D341Med (cell line): ENCODE data around the gene USP32.
"Not testable (repeated sequence)": the region's sequence is repeated elsewhere in the genome, so short reads cannot be mapped to it uniquely, and the experiment has no call there.

Experiments
- DNase-seq: peaks from one replicate; pipeline ENCODE4 v3.0.0; 2012; ENCODE audit warnings: low spot score

The USP32 gene

DNA sequence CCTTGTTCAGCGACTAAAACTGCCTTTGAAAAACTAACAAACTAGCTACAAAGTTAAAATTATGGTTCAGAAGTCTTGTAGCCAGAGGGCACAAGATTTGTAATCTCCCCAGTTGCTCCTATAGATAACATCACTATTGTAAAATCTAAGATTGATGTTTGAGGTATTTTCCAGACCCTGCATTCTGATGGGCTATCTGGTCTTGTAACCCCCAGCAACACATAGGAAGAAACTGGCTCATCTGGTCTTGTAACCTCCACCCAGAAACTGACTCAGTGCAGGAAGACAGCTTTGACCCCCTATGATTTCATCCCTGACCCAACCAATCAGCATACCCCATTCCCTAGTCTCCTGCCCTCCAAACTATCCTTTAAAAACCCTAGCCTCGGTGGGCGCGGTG is 18.1 kb upstream of the USP32 start:
- DNase-seq, result no peak

DNA sequence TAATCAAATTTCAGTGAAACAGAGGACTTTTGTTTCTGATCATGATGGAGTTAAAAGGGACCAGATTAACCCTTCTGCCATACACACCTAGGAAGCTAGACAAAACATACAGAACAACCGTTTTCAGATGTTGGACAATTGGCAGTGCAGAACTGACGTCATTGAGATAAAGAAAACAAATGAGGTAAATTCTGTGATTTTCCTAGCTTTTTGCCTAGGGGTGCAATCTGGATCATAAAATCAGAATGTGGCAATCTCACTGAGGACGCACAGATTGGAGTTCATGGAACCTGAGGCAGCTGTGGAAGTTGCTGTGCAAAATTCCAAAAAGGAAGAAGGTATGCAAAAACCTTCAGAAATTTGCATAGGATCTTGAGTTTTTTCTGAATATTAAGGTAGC is 15.0 kb upstream of the USP32 start:
- no peak for DNase-seq

DNA sequence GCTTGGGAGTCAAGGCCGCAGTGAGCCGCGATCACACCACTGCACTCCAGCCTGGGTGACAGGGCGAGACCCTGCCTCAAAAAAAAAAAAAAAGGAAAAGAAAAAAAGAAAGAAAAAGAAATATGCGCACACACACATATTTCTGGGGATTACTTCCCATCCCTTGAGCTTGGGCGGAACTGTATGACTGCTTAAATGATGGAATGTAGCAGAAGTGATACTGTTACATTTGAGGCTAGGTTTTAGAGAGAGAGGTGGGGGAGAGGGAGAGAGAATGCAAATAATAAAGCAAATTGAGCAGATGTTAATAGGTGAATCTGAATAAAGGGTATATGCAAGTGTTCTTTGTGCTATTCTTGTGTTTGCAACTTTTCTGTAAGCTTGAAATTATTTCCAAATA is 12.0 kb upstream of the USP32 start:
- DNase-seq, result no peak

DNA sequence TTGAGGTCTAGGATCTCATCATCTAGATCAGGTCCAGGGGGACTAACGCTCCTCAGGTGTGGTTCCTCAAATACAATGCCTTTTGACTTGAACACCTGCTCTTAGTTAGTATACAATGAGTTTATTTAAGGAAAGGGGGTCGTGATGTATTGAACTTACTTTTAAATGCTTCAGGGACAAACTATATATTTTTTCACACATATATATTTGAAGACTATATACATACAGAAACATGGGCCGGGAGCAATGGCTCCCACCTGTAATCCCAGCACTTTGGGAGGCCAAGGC is 11.5 kb upstream of the USP32 start:
- no peak for DNase-seq

DNA sequence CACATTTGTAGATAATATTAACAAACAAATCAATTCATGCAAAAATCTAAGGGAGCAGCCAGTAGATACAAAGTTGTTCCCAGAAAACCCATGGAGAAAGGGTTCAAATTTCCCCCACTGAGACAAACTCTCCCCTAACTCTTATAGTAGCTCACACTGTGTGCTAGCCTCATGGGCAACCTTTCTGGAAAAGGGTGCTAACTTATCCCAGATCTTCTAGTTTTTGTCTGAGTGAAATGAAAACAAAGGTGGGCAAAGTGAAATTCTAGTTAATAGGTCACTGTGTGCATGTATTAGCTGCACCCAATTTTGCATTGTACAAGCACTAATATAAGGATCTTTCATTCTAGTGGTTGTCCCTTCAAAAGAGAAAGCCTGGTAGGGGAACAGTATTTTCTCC is 9.9 kb upstream of the USP32 start:
- no peak for DNase-seq

GRCh38 chr17:60398227-60398959 is 6.5 kb upstream of the USP32 start:
- no peak for DNase-seq

DNA sequence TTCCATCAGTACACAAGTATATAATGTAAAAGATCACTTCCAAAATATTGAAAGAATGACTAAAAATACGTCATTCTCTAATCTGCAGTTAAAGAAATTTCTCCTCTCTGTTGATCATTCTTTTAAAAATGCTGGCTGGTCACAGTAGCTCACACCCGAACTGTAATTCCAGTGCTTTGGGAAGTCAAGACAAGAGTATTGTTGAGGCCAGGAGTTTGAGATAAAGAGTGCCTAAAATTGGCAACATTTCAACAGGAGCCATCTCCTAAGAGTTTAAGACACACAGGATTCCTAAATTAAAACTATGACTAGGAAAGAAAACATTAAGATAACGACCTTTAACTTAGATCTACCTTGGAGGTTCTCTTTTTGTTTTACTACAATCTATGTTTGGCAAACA is 4.5 kb upstream of the USP32 start:
- DNase-seq, result no peak

- no peak for DNase-seq
Observed at GRCh38 chr17:60395508-60396065, 3.7 kb upstream of the USP32 start.

DNA sequence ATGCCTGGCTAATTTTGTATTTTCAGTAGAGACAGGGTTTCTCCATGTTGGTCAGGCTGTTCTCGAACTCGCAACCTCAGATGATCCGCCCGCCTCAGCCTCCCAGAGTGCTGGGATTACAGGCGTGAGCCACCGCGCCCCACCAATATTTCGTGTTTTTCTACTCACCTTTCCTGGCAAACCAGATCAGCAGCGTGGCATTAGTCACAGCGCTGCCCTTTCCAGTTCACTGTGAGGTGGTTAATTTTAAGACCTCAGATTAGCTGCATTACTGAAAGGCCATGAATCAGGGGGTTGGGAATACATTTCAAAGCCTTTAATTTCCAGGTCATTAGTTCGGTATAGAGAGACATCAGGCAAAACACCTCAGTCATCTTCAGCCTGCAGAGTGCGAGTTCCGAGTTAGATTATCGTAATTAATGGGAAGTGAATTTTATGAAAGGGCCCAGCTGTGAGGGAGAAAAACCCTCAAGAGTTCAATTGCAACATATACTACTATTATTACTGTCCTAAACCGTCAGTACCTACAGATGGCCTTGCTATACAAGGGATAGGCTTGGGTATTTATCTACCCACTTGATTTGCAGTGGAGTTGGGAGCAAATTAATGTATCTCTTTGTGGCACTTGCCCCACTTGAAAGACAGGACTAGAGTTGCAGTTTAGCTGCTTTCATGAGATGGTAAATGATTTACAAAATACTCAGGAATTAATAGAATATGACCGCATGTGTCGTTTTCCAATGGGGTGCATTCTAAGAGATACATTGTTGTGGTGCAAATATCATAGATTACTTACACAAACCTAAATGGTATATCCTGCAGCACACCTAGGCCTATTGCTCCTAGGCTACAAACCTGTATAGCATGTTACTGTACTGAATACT is 2.1 kb upstream of the USP32 start:
- no peak for DNase-seq

DNA sequence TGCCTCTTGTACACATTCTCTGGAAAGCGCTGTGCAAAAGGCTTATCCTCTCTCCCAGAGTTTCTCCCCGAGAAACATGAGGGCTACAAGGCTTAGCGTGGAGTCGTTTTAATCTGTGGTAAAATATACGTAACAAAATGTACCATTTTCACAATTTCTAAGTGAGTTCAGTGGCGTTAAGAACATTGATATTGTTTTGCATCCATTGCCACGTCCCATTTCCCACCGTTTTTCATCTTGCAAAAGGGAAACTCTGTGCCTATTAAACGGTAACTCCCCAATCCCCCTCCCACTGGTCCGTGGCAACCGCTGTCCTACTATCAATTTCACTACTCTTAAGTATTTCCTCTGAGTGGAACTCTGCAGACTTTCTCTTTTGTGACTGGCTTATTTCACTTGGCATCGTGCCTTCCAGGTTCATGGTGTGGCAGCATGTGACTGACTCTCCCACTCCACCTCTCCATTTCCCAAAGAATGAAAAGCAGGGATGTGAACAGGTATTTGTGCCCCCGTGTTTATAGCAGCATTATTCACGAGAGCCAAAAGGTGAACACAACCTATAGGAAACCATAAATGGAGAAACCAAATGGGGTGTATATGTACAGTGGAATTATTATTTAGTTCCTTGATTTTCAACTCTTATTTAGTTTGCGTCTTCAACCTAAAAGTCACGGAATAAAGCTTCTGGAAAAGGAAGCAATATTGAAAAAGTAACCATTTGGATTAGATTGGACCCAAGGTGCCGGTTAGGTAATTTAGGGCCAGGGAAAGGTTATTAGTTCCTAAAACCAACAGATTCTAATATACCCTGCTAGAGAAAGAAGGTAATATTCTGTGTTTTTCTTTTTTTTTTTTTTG is 1.1 kb upstream of the USP32 start:
- DNase-seq, result peak; percentile 42

- DNase-seq, result no peak
Observed at GRCh38 chr17:60391471-60392041, 377 bp downstream of the USP32 start.

- DNase-seq, result peak; percentile 68
Observed at GRCh38 chr17:60390925-60391470, 935 bp downstream of the USP32 start.

GRCh38 chr17:60390186-60390585 is 1.7 kb downstream of the USP32 start:
- no peak for DNase-seq

DNA sequence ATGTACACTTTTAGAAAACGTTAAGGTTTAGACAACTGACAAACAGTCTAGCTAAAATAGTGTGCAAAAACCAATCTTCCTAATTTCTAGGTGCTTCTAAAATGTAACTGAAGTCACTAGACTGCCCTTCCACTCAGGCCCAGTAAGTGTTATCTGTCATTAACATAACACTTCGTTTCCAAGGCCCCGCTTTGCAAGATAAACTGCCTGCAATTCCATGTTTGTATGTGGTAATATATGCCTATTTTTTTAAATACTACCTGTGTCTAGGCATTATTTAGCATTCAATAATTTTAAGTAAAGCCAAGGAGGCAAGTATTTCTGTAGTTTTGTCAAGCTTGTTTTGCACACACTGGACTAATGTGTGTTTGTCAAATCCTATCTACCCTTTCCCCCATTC is 3.2 kb downstream of the USP32 start:
- no peak for DNase-seq

GRCh38 chr17:60387666-60388065 is 4.3 kb downstream of the USP32 start:
- no peak for DNase-seq

DNA sequence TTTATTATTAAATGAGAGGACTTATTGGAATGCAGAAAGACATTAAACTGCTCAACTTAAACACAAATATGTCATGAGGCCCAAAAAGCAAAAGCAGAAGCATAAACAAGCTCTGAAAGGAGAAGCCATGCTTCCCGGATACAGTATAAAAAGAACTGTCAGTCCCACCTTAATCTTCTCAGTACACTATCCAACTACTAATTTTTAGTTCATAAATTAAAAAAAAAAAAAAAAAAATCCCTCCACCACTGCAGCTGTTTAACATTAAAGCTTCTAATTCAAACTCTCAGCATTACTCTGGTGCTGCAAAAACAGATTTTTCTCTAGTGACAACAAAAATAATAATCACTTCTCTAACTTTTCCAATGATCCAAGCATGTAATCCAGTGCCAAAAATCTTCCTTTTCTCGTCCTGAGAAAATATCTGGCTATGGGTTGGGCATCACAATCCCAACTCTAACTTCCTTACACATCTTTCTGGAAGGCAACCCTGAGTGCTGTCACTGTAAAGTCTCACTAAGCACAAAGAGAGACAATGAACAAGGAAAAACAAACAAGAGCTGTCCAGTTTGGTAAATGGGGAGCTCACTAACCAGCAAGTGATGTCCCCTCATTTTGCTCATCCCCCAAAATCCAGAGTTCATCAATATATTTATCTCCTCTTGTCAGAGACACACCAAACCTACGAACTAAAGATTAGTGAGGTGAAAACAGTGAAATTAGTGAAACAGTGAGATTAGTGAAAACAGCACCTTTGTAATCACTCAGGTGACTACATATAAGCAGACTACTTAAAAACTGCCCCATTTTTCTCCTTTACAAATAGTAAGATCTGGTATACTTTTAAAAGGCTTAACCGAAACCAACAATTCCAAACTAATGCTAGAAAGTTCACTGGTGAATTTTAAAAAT is 5.5 kb downstream of the USP32 start:
- no peak for DNase-seq

- DNase-seq, result not testable (repeated sequence)
Observed at GRCh38 chr17:60384921-60385320, 7.0 kb downstream of the USP32 start.

DNA sequence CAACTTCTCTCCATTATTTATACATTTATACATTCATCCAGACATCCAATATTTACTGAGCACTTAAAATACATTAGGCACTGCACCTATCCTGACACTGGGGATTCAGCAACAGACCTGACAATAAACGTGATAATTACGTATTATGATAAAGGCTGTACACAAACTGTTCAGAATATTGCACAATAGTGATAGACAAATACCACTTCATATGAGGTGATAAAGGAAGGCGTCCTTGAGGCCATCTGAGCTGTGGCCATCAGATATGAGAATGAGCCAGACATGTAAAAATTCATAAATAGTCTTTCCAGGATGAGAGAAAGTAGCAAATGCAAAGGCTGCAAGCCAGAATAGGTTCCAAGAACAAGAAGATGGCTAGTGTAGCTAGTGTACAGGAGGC is 8.6 kb downstream of the USP32 start:
- DNase-seq, result no peak

DNA sequence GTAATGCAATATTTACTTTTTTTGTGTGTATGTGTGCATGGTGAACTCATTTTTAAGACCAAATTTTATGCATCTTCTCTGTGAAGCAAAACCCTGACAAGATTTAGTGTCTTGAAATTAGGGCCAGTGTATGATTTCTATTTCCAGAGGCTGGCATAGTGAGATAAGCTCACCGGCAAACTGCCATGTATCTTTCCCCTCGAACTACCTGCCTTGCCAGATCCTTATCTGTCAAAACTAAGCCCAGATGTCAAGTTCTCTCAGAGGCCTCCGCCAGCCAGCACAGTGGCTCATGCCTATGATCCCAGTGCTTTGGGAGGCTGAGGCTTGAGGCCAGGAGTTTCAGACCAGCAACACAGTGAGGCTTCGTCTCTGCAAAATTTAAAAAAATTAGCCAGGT is 10.0 kb downstream of the USP32 start:
- DNase-seq, result no peak

DNA sequence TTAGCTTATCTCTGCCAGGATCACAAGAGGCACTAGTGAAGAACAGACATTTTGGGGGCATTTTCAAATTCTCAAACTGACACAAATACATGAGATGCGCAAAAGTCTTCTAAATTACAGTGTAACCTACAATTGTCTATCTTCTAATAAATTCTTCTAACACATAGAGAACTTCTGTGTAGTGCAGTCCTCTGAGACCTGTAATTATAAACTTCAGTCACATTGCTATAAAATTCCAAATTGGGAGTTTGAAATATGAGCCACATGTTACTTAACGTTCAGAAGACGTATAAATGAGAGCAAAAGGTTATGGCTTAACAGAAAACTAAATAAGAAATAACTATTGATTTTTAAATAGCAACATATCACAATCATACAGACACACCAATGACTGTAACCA is 12.5 kb downstream of the USP32 start:
- not testable (repeated sequence) for DNase-seq

DNA sequence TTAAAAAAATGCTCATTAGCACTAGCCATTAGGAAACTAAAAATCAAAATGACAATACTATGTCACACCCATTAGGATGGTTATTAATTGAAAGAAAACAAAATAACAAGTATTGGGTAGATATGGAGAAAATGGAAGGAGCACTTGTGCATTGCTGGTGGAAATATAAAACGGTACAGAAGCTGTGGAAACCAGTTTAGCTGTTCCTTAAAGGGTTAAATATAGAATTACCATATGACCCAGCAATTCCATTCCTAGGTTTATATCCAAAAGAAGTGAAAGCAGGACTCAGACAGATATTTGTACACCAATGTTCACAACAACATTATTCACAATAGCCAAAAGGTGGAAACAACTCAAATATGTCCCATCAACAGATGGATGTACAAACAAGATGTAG is 13.7 kb downstream of the USP32 start:
- not testable (repeated sequence) for DNase-seq
